K562 (cell line): Measurements from ENCODE around the gene SNRPD2. TPM values are rescaled to one million over a fixed set of nuclear protein-coding genes. Genes with fewer than 3 reads are reported as not detected.

Source experiments
- FOXJ2 ChIP-seq: fragments of 200-800 bp; sonication (Bioruptor generic); IDR thresholded peaks from 2 replicates; pipeline ENCODE4 v1.6.1; 2016; ENCODE audit warnings: missing genetic modification characterization, missing compliant biosample characterization
- KAT8 ChIP-seq: fragments of 450-650 bp; IDR thresholded peaks from 2 replicates; pipeline ENCODE4 v1.6.1; 2016; ENCODE audit warnings: low read depth, mild to moderate bottlenecking
- LEF1 ChIP-seq: fragments of 450-650 bp; IDR thresholded peaks from 2 replicates; pipeline ENCODE4 v1.6.1; 2016; ENCODE audit warnings: mild to moderate bottlenecking
- MCM2 ChIP-seq: fragments of 450-650 bp; IDR thresholded peaks from 2 replicates; pipeline ENCODE4 v1.6.1; 2017; ENCODE audit warnings: low read depth, mild to moderate bottlenecking
- MXI1 ChIP-seq: IDR thresholded peaks from 2 replicates; pipeline ENCODE4 v1.6.1; 2011; ENCODE audit warnings: low read depth, mild to moderate bottlenecking, improper control_type of control experiment, low read length
- NFATC3 ChIP-seq: fragments of 450-650 bp; IDR thresholded peaks from 2 replicates; pipeline ENCODE4 v1.6.1; 2017; ENCODE audit warnings: mild to moderate bottlenecking
- OTX1 ChIP-seq: fragments of 450-650 bp; formaldehyde crosslinking; IDR thresholded peaks from 2 replicates; pipeline ENCODE4 v1.4.0; 2022; ENCODE audit warnings: mild to moderate bottlenecking
- PRMT5 ChIP-seq: sonication (generic); formaldehyde crosslinking; IDR thresholded peaks from 2 replicates; pipeline ENCODE4 v1.5.0; 2020; ENCODE audit warnings: missing genetic modification reagents
- RBM17 ChIP-seq: fragments of 200-400 bp; formaldehyde crosslinking; IDR thresholded peaks from 2 replicates; pipeline ENCODE4 v1.6.1; 2017; ENCODE audit warnings: low read depth, mild to moderate bottlenecking, low read length, borderline replicate concordance
- SMAD1 ChIP-seq: fragments of 150-350 bp; IDR thresholded peaks from 2 replicates; pipeline ENCODE4 v1.6.1; 2014; ENCODE audit warnings: low read length, low read depth; ENCODE audit not compliant: partially characterized antibody
- U2AF1 ChIP-seq: fragments of 200-400 bp; formaldehyde crosslinking; optimal IDR thresholded peaks from 2 replicates; pipeline ENCODE3; 2017; ENCODE audit warnings: mild to moderate bottlenecking, low read depth, low read length, moderate library complexity
- XRCC5 ChIP-seq: fragments of 200-400 bp; formaldehyde crosslinking; IDR thresholded peaks from 2 replicates; pipeline ENCODE4 v1.6.1; 2017; ENCODE audit warnings: low read depth, mild to moderate bottlenecking, low read length
- ZBTB7A ChIP-seq: IDR thresholded peaks from 2 replicates; pipeline ENCODE4 v1.6.1; 2011; ENCODE audit warnings: low read depth, mild to moderate bottlenecking, low read length, moderate library complexity, borderline replicate concordance; ENCODE audit not compliant: control insufficient read depth
- ZNF175 ChIP-seq: fragments of 200-800 bp; sonication (Bioruptor generic); IDR thresholded peaks from 2 replicates; pipeline ENCODE4 v1.6.1; 2016; ENCODE audit warnings: low read depth, mild to moderate bottlenecking, missing genetic modification characterization, missing compliant biosample characterization
- polyA plus RNA-seq, 8 experiments: library from polyadenylated mRNA; depleted of rRNA in 4 of 8; stranded (reverse) in 5 of 8; unstranded in 3 of 8; fragments of >200 nt; fragmentation: Nextera tagmentation in 2 of 8; fragmentation: Illumina TruSeq in 1 of 8; extraction: Ambion mirVana in 2 of 8; extraction: Trizol in 1 of 8; gene quantifications; 2 replicates each; pipeline versions ENCODE4 v1.2.1 to v1.2.3, GENCODE V29; 2011 to 2014; ENCODE audit warnings: inconsistent platforms in 1 of 8, missing spikeins in 1 of 8
- total RNA-seq, 7 experiments: library from RNA; depleted of rRNA in 6 of 7; stranded (reverse); fragments of >200 nt in 6 of 7; fragmentation: Illumina TruSeq in 2 of 7; extraction: Trizol in 2 of 7; gene quantifications; 2 replicates each; pipeline versions ENCODE4 v1.2.1 to v1.2.3, GENCODE V29; 2011 to 2021; ENCODE audit warnings: low replicate concordance in 1 of 7
- TF ChIP-seq, protein P1 (sequence below): fragments of 250-450 bp; sonication (Bioruptor Pico); IDR thresholded peaks from 2 replicates; pipeline ENCODE4 v1.5.0; 2020; ENCODE audit warnings: mild to moderate bottlenecking, borderline replicate concordance
- TF ChIP-seq, protein P2 (sequence below): fragments of 450-650 bp; formaldehyde crosslinking; IDR thresholded peaks from 2 replicates; pipeline ENCODE4 v1.4.0; 2022; ENCODE audit warnings: missing genetic modification characterization
- TF ChIP-seq, protein P3 (sequence below), 2 experiments: fragments of 150-350 bp in 1 of 2; IDR thresholded peaks; 2 replicates each; pipeline ENCODE4 v1.6.1; 2012 to 2016; ENCODE audit warnings: low read depth in 2 of 2, low read length in 2 of 2, mild to moderate bottlenecking in 1 of 2, moderate library complexity in 1 of 2
- TF ChIP-seq, protein P4 (sequence below): fragments of 450-650 bp; IDR thresholded peaks from 2 replicates; pipeline ENCODE4 v1.6.1; 2014; ENCODE audit warnings: low read depth, mild to moderate bottlenecking, moderate library complexity, borderline replicate concordance

SNRPD2 gene
- total and polyA plus RNA-seq, 9 of the 15 experiments (the other 6 are each of a cell fraction or from before 2014, with no cell fraction given) = 728 to 4,411 (median 1,029) TPM

DNA sequence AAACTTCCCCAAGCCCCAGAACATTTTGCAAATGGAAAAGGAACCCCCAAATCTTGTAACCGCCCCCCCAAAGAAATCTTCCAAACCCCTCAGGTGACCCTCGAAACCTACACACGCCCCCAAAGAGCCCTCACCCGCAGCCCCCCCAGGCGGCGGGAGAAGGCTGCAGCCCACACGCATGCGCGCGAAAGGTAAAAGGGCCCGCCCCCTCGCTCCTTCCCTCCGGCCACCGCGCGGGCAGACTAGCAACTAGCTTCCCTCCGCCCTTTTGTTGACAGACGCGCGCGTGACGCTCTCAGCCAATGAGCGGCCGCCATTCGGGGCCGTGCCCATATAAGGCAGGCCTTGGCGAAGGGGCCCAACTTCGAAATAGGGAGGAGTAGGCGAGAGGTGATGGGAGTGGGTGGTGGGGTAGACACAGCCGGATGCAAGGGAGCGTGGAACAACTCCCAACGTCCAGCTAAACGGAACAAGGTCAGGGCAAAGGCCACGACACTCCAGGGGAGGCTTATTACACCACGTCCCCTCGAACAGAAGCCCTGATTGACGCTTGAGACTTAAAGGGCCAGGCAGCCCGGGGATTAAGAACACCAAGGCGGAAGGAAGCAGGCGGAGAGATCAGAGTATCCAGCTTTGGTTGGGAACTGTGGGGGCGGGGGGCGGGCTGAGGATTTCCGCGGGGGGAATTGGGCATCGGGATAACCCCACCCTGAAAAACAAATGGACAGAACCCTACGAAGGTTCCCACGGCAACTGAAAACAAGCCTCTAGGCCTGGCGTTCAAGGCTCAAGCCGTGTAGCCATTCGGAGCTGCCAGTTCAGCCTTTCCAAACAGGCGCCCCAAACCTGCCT lies 25.6 kb upstream of the SNRPD2 start (continued):
- TF ChIP-seq NFATC3 (no peak), FOXJ2 (peak; percentile 88), RBM17 (no peak), OTX1 (no peak), KAT8 (no peak), MCM2 (no peak), PRMT5 (no peak), XRCC5 (peak; percentile 88), MXI1 (0 out of 2 replicates have a peak, but pooled peaks have one; percentile 40), SMAD1 (peak; percentile 49), LEF1 (peak; percentile 88), U2AF1 (no peak), ZNF175 (CRISPR knock-in tag) (peak; percentile 93), ZBTB7A (peak; percentile 92)
- TF ChIP-seq, protein P1, sequence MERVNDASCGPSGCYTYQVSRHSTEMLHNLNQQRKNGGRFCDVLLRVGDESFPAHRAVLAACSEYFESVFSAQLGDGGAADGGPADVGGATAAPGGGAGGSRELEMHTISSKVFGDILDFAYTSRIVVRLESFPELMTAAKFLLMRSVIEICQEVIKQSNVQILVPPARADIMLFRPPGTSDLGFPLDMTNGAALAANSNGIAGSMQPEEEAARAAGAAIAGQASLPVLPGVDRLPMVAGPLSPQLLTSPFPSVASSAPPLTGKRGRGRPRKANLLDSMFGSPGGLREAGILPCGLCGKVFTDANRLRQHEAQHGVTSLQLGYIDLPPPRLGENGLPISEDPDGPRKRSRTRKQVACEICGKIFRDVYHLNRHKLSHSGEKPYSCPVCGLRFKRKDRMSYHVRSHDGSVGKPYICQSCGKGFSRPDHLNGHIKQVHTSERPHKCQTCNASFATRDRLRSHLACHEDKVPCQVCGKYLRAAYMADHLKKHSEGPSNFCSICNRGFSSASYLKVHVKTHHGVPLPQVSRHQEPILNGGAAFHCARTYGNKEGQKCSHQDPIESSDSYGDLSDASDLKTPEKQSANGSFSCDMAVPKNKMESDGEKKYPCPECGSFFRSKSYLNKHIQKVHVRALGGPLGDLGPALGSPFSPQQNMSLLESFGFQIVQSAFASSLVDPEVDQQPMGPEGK (CRISPR knock-in tag) = no peak
- TF ChIP-seq, protein P2, sequence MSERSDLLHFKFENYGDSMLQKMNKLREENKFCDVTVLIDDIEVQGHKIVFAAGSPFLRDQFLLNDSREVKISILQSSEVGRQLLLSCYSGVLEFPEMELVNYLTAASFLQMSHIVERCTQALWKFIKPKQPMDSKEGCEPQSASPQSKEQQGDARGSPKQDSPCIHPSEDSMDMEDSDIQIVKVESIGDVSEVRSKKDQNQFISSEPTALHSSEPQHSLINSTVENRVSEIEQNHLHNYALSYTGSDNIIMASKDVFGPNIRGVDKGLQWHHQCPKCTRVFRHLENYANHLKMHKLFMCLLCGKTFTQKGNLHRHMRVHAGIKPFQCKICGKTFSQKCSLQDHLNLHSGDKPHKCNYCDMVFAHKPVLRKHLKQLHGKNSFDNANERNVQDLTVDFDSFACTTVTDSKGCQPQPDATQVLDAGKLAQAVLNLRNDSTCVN (CRISPR knock-in tag) = no peak
- TF ChIP-seq, protein P3, sequence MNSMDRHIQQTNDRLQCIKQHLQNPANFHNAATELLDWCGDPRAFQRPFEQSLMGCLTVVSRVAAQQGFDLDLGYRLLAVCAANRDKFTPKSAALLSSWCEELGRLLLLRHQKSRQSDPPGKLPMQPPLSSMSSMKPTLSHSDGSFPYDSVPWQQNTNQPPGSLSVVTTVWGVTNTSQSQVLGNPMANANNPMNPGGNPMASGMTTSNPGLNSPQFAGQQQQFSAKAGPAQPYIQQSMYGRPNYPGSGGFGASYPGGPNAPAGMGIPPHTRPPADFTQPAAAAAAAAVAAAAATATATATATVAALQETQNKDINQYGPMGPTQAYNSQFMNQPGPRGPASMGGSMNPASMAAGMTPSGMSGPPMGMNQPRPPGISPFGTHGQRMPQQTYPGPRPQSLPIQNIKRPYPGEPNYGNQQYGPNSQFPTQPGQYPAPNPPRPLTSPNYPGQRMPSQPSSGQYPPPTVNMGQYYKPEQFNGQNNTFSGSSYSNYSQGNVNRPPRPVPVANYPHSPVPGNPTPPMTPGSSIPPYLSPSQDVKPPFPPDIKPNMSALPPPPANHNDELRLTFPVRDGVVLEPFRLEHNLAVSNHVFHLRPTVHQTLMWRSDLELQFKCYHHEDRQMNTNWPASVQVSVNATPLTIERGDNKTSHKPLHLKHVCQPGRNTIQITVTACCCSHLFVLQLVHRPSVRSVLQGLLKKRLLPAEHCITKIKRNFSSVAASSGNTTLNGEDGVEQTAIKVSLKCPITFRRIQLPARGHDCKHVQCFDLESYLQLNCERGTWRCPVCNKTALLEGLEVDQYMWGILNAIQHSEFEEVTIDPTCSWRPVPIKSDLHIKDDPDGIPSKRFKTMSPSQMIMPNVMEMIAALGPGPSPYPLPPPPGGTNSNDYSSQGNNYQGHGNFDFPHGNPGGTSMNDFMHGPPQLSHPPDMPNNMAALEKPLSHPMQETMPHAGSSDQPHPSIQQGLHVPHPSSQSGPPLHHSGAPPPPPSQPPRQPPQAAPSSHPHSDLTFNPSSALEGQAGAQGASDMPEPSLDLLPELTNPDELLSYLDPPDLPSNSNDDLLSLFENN (IDR thresholded peaks at IDR 0.05; ENCODE audit: low read depth in 2 of 2, low read length in 2 of 2) = 0 out of 4 replicates have a peak, but pooled peaks of 1 of the 2 experiments have one; percentile 26
- TF ChIP-seq, protein P4, sequence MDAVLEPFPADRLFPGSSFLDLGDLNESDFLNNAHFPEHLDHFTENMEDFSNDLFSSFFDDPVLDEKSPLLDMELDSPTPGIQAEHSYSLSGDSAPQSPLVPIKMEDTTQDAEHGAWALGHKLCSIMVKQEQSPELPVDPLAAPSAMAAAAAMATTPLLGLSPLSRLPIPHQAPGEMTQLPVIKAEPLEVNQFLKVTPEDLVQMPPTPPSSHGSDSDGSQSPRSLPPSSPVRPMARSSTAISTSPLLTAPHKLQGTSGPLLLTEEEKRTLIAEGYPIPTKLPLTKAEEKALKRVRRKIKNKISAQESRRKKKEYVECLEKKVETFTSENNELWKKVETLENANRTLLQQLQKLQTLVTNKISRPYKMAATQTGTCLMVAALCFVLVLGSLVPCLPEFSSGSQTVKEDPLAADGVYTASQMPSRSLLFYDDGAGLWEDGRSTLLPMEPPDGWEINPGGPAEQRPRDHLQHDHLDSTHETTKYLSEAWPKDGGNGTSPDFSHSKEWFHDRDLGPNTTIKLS = peak; percentile 3; the same call in 1 of the 2 replicates
